Medulla oblongata (tissue), 1 donor: Measurements from ENCODE around the gene DDX51.

Experiments used
- DNase-seq: peaks from one replicate; pipeline ENCODE4 v3.0.0-alpha.2; 2015; ENCODE audit errors: extremely low spot score

Gene DDX51

GRCh38 chr12:132144115-132144809 lies at the start of gene DDX51, which contains the start of gene NOC4L:
Gene DDX51, minus strand, starts transcription at chr12:132144319. Its CDS starts 23 bp downstream, at chr12:132144296.
Gene NOC4L, plus strand, starts transcription at chr12:132144457. Its CDS starts 32 bp downstream, at chr12:132144489.
- peak; percentile 93 for DNase-seq

GRCh38 chr12:132191715-132192553 lies 47.8 kb upstream of the DDX51 start:
- DNase-seq: no peak

- DNase-seq: no peak
These were observed 46.8 kb upstream of the DDX51 start for GRCh38 chr12:132190834-132191500.

GRCh38 chr12:132190012-132190755 lies 46.1 kb upstream of the DDX51 start:
- DNase-seq: no peak

- DNase-seq: peak; percentile 83
These were observed 45.4 kb upstream of the DDX51 start for GRCh38 chr12:132189378-132190011.

GRCh38 chr12:132188916-132189325 lies 44.8 kb upstream of the DDX51 start:
- no peak for DNase-seq

GRCh38 chr12:132188451-132188901 lies 44.4 kb upstream of the DDX51 start:
- no peak for DNase-seq

GRCh38 chr12:132187646-132188450 lies 43.7 kb upstream of the DDX51 start:
- DNase-seq: no peak

GRCh38 chr12:132186857-132187620 lies 42.9 kb upstream of the DDX51 start:
- no peak for DNase-seq

GRCh38 chr12:132186208-132186856 lies 42.2 kb upstream of the DDX51 start:
- no peak for DNase-seq

GRCh38 chr12:132185705-132186104 lies 41.6 kb upstream of the DDX51 start:
- no peak for DNase-seq

GRCh38 chr12:132182711-132183365 lies 38.7 kb upstream of the DDX51 start:
- no peak for DNase-seq

GRCh38 chr12:132182206-132182710 lies 38.1 kb upstream of the DDX51 start:
- DNase-seq: no peak

GRCh38 chr12:132181570-132182200 lies 37.6 kb upstream of the DDX51 start:
- no peak for DNase-seq

- DNase-seq: no peak
These were observed 36.8 kb upstream of the DDX51 start for GRCh38 chr12:132180648-132181546.
